Stimulated activated CD4-positive, alpha-beta T cell treated with anti-CD3 and anti-CD28 coated beads, Interleukin-2, amount 100 ng/mL, for 48 hours (primary cell): ENCODE results near the gene ZFHX3.

ENCODE experiments used
- DNase-seq, 2 donors: peaks; one replicate each; pipeline ENCODE4 v3.0.0-alpha.2; 2020

The ZFHX3 gene

DNA sequence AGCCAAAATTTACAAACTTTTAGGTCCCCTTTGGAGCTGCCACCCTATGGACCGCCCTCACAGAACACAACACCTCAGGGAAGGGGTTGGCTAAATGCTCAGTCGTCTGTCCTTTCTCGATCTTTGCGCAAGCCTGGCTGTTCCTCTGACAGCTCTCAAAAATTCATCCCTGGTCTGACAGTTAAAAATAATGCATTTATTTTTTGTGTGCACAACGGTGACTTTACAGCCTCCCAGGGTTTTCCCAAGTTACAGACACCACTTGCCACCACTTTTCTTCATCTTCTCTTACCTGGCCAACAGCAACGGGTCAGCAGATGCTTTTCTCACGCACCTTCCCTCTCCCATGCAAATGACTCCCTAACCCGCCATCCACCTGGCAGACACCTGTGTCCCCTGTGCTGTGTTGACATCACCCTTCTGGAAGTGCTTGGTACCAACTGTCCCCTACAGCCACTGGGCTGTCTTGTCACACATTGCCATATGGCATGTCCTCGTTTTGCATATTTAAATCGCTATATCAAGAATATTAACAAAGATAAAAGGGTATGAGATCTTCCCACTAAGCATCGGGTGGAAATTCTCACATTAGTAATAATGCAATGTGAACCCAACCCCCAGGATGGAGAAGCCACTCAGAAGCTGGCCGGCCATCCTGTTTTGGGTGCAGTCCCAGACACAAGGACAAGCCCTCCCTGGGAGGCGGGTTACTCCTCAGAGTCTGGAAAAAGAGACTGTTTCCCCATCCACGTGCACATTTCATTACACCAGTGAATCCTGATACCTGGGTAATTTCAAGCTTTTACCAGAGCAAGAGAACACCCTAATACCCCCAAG, 187.0 kb downstream of the ZFHX3 start:
- no peak for DNase-seq

DNA sequence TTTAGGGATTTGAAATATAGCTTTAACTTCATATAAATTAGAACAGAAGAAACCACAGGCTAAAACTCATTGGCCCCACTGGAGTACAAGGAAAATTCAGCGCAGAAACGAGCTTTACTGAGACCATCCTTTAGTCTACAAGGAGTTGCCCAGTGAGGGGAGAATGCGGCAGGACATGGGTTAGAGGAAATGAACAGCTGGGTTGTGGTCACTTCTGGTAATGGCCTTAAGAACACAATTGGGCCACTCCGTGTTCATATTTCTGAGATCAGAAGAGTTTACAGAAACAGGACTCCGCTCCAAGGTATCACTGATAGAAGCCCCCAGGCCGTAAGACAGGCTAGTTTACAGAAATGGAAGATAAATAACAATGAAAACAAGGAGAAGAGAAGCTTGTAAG, 188.3 kb downstream of the ZFHX3 start:
- no peak for DNase-seq

DNA sequence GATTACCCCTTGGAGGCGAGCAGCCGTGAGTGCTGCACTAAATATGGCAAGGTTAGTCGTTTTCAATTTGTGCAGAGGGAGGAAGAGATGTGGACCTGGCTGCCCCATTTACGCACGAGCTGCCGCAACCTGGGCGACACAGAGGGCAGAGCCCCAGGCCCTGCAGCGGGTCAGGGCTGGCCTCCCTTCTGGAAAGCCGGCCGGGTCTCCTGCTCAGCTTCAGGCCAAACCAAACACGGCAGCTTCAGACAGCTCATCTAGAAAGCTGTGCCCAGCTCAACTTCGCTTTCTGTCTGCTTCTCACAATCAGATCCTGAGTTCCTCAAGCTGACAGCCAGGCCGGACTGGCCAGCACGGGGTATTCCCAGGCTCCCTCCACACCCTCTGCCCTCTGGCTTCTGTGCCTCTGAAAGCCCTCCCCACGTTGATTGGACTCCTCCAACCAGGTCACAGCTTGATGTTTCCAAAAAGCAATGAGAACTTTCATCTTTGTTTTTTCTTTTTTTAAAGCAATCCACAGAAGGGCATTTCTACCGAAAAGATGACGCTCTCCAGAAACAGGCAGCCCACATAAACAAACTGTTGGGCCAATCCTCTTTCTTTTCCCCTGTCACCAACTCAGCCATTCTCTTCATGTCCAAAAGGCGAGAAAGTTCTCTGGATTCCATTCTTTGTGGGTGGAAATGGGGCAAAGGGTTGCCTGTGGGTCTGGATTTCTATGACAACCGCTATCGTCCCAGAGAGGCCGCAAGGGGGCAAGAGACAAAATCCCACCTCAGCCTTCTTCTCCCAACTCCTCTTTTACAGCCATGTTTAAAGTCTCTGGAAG, 189.0 kb downstream of the ZFHX3 start:
- no peak for DNase-seq

DNA sequence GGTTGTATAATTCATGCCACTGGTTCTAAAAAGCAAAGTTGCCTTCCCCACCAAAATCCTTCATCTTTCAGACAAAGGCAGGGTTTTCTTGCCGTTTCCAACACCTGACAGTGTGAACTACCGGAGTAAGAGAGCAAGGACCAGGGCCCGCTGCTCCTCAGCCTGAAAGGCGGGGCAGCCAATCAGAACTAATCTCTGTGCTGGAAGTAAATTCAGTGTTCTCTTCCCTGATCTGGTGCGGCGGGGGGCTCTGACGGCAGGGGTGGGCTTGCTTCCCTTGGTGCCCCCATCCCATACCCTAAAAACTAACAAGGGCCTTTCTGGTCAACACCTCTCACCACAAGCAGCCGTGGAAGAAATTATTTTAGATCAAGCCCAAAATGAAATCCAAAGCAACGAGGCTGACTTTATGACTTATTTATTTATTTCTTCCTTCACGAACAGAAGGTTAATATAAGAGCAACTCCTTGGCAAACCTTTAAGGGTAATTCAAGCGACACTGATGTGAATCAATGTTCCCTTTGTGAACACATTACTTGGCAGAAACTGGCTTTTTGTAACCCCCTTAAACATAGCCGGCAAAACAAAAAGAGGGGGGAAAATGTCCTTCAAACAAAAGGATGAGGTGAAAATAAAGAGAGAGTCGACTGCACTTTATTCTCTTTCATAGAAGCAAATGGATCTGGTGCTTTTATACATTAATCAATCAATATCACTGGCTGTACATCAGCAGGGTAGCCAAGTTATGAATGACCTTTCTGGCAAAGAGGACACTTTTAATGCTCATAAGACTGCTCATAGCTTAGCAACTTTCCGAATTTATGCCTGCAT, 189.9 kb downstream of the ZFHX3 start:
- DNase-seq, result no peak

DNA sequence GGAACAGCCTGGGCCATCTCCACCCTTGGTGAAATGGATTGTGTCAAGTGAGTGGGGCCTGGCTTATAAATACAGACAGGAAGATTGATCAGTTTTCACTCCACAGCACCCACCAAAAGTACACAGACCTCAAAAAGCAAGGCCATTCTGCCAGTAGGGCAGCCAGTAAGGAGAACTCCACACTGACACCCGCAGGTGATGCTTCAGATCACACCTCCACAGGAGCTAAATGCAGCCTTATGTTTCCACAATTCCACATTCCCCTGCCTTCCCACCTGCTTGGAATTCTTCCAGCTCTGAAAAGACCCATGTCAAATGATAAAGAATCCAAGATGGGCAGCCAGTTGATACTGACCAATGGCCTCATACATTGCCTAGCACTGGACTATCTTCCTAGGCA, 191.1 kb downstream of the ZFHX3 start:
- DNase-seq, result no peak

DNA sequence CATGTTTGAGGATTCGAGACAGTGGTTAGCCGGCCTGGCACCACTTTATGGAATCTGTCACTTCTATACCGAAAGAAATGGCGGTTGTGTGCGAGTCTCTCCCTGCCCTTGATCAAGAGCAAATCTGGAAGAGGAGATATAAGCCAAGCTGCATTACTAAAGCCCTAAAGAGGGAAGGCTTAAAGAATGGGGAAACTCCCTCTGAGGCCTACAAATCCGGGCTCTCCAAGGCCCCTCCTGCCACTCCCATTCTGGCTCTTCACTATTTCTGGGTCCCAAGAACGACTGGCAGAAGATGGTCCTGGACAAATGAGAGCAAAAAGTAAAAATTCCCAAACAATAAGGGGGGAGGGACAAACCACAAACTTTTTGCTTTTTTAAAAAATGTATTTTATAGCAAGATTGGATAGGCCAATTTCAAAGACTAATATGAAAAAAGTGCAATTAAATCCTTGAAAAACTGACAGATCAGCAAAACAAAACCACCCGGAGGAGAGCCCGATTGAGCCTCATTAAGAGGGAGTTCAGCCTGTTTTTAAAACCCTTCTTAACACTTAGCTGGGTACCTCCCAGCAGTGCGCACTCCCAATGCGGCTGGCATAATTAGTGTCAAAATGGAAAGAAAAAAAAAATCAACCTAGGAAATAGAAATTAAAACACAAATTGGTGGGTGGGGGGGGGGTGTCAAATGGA, 193.5 kb downstream of the ZFHX3 start:
- no peak for DNase-seq

DNA sequence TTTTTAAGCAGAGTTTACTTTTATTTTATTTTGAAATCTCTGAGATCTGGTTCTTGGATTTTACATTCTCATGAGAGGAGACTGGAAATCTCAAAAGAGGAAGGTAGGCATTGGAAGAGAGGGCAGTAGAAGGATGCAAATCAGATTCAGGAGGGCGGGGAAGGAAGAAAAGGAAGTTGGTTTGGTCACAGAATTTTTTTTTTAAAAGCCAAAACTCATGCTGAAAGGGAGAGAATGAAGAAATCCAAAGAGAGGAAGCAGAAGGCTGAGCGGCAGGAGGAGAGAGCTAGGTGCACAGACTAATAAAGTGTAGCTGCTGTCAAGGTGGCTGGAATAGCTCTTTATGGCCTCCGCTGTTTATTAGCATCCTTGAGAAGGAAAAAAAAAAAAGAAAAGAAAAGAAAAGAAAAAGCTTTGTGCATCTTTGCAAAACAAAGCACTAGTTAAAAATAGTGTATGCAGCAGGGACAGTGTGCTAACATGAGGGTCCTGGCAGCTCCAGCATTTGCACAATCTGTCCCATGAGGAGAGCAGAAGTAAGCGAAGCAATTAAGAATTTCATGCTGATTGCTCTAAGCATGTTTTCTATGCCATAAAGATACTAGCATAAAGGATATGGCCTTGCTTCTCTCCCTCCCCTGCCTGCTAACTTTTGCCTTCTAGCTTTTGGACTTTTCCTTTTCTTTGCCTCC, 194.2 kb downstream of the ZFHX3 start:
- DNase-seq, result no peak

DNA sequence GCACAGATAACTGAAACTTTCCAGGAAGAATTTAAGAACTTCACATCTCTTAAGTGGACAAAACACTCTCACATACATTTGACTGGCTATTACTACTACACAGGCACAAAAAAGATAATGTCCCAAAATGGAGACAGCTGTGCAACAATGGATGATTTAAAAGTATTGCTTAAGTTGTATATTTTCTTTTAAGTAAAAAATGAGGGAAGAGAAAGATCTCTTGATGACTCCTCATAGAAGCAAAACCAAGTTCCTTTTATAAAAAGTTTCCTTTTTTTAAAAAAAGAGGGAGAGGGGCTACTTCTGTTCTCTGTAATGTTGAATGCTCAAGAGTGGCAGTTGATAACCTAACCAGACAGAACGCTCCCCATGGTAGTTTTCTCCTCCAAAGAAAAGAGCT, 195.5 kb downstream of the ZFHX3 start:
- DNase-seq, result no peak

DNA sequence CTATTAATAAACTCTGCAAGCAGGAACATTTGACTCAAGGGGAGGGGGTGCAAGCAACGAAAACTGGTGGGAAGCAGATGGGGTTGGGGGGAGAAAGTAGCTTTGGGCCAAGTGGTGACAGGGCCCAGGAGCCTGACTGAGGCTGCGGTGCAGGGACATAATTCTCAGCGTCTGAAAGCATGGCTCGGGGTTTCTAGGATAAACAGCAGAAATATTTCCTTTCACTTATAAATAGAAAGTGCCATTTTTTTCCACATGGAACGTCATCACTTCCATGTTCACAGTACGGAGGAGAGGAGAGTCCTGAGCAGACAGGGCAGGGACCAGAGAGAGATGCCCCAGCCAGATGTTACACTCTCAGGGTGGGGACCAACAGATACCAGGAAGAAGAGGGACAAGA, 197.1 kb downstream of the ZFHX3 start:
- no peak for DNase-seq

DNA sequence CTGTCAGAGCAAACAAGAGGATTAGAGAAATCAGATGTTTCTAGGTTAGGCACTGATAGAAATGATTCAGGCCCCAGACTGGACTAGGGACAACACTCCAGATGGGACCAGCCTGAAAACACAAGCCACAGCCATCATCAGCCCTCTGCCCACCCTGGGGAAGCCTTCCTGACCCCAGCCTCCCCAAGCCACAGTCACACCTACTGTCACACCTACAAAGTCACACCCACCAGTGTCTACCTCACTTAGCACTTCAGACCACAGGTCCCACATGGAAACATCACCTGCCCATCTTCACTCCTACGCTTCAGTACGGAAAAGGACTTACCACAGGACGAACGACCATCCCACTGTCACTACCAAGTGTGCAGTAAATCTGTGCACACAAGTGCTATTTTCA, 197.9 kb downstream of the ZFHX3 start:
- no peak for DNase-seq

DNA sequence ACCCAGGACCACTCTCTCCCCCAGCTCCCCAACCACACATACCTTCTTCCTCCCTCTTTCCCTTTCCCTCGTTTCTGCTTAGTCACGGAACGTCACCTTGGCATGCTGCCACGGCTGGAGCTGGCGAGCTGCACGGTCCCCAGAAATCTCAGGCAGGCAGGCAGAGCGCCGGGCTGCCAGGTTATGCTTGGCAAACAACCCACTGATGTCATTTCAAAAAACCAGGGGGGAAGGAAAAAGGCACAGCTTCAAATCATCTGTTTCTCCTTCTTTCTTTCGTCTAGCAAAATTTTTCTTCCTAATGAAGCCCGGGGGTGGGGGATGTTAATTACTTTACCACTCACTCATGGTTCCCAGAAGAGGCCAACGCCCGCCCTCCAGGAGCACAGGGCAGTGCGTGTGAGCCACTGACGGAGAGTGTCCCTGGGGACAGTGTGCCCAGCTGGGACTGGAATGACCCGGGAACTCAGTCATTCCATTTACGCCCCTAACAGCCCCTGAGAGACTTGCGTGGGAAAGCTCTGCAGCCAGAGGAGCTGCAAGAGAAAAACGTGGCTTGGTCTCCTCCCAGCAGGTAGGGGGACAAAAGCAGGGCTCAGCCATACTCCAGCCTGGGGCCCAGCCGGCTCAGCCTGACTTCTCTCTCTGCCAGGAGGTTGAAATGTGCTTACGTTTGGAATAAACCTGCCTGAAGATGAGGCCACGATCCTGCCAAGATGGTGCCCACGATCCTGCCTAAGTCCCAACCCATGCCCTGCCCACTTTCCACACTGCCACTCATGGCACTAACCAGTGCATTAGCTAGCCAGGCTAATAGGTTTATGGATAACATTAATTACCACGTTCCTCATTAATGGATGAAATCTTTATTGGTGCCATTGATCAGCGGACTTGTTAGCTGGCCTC, 198.9 kb downstream of the ZFHX3 start:
- no peak for DNase-seq

DNA sequence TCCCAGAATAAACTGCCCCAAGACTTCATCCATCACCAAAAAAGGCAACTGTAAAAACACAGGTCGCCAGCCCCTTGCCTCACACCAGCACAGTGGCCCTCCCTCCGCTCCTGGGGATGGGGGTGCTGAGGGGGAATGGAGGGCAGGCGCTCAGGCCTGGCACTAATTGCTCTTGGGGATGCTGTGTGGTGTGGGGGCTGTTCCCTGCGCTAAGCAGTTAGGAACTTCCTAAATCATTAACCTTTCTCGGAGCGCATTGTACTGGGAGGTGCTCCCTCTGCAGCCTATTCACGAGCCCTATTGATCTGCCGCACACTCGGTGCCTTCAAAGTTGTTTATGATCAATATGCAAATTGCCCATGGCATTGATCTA, 199.9 kb downstream of the ZFHX3 start:
- DNase-seq, result no peak

DNA sequence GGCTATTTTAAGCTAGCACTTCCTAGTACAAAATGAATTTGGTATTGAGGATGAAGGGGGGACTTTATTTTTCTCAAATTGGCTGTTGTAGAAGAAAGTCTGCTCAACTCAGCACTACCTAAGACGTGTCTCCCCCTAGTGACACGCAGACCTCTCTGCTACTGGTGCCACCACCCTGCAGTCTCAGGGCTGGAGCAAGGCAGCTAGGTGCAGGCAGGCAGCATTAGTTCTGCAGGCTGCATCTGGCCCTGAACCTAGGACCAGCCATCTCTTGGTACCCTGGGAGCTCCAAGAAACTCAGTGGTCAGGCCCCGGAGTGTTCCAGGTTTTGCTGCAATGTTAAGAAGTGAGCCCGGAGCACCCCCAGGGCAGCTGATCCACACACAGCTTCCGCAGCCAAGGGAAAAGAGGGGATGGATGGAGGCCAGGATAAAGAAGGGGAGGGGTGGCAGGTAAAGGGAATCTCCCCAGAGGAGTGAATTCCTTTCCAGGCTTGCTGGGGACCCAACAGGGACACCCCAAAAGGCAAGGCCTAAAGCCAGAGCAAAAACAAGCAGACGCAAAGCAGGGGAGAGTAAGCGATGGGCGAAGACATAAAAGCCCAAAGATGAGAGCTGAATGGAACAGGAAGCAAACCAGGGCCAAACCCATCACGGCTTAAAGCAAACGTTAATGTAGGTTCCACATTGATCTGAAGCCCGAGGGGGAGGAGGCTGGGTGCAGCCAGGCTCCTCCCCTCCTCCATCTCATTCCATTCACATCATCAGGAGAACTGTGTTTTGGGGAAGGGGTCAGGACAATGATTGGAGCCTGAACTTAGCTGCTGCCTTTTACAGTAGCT, 200.5 kb downstream of the ZFHX3 start:
- DNase-seq, result no peak

DNA sequence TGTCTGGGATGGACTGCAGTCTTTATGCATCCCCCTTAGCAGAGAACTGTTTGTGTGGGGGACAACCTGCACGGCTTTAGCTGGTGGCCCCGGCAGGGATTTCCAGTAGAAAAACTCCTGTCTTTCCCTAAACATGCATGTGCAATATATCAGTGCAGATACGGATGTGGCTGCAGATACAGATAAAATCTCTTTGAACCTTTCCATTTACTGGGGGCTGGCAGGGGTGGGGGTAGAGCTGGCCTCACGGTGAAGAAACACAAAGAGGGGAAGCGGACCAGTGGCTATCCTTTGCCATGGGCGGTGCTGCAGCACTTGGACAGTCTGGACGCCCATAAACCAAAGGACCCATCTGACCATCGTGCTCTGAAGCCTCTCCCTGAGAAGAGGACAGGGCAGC, 201.3 kb downstream of the ZFHX3 start:
- DNase-seq, result no peak

DNA sequence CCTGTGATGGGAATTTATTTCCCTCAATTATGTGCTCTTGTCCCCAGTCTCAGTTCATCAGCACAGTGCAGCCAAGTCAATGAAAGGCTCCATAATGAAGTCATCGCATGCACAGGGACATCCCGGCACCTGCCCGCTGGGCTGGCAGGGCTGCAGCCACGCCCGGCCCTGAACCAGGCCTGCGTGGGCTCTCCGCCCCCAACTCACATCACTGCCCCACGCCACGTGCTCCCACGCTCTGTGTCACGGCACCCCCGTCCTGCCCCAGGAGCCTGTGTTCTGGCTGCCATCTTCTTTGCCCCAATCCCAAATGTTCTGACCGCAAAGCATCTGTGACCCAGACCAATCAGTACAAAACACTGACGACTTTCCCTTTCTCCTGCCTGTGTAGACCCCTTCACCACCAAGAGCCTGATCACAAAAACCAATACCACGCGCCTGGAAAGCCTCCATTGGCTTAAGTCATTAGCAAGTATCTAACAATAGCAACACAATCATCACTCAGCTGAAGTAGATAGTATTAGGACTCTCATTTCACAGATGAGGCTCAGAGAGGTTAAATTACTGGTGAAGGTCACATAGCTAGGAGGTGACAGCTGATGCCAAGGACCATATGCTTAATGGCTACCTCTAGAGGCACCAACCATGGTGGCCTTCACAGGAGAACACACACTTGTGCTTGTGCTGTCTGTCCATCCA, 202.5 kb downstream of the ZFHX3 start:
- DNase-seq, result no peak

DNA sequence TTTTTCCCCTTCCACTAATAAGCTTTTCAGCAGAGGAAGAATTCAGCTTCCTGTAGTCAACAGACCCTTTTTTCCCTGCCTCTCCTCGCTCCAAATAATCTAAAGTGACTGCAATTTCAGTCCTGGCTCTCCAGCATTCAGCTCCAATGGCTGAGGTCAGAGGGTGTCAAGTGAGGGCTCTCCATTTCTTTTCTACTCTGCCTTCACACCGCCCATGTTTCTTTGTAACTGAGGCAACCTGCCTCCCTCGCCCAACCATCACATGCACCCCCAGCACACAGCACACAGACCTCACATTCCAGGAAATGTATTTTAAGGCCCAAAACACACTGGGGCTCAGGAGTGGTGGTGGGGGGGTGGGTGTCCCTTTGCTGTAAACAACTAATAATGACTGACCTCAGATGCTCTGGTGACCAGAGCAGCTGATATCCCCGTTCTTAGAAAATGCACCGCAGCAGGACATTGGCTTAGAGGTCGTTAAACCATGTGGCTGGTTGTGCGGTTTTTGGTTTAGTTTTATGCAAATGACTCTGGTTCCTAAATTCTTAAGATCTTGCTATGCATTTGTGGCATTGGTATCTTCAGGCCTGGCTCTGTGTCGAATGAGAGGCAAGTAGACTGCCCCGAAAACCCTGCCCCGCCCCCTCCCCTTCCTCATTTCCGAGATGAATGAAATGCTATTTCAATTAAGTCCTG, 203.6 kb downstream of the ZFHX3 start:
- DNase-seq, result no peak

DNA sequence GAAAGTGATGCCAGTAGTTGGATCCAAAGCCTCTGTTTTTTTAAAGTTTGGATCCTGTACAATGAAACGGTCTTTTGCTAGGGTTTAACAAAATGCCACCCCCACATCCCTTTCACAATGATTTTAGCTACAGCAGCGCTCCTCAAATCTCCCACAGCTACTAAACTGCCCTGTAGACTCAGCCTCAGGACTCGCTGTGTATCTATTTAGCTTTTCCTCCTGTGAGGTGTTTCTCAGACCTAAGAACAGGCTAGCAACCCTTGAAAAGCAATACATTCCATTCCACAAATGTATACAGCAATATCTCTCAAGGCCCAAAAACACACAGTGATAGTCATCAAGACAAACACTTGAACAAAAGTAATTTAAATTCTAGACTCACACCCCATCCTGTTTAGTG, 206.4 kb downstream of the ZFHX3 start:
- no peak for DNase-seq

DNA sequence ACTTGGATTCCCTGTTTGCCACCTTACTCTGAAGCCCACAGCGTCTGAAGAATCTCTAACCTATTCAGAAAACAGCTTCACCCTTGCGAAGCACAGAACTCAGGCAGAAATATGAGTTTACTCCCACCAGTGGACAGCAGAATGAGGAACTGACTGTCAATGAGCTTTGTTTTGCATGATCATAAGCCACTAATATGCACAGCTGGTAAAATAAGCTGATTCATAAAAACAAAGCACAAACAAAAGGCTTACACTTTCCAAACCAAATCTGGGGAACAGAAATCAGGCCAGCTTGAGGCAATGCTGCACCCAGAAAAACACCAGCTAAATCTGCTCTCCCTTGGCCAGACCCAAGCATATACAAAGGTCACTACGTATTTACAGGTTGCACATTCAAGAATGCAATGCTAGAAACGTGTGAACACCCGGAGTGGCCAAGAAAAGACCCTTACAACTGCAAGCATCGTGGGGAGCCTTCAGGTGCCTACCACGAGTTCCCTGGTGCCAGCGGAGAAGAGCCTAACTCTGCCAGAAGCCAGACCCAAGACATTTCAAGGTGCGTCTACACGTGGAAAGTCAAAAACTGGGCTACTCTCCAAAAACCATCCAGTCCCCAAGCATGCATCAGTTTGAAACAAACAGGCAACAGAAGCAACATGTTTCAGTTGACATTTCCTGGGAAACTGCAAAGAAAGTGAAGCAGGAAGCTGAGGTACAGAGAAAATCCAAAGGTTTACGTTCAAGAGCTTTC, 207.1 kb downstream of the ZFHX3 start:
- DNase-seq, result no peak
